ENCODE measurements around the gene DSCAML1.

DSCAML1 gene

DNA sequence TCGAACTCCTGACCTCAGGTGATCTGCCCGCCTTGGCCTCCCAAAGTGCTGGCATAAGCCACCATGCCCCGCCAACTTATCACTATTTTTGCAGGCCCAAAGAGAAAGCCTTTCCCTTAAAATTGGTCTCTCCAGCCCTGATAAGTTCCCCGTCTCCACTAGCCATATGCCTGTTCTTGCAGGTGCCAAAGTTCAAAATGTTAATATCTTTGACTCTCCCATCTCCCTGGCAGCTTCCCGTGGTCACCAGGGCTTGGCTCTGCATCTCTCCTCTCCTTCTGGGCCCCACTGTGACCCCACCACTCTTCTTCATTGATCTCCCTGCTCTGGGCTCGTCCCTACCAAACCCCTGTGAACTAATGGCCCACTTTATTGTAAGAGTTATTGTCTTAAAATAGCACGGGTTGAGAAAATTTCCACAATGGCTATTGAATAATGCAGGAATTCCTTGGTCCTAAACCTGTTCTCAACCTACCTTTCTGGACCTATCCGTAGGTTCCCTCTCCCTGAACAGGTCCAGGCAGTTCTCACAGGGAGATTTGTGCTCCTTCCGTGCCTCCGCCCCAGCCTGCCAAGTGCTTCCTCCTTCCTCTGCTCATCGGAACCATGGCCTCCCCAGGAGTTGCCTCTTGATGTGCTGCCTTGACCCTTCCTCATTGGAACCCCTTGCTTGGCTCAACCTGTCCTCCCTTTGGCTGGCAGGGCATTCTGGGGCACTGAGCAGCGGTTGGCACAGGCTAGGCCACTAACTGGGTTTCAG lies 147.5 kb downstream of the DSCAML1 start:
- DNase-seq (ENCODE audit: low spot score), result no peak
- TF ChIP-seq, protein P1, sequence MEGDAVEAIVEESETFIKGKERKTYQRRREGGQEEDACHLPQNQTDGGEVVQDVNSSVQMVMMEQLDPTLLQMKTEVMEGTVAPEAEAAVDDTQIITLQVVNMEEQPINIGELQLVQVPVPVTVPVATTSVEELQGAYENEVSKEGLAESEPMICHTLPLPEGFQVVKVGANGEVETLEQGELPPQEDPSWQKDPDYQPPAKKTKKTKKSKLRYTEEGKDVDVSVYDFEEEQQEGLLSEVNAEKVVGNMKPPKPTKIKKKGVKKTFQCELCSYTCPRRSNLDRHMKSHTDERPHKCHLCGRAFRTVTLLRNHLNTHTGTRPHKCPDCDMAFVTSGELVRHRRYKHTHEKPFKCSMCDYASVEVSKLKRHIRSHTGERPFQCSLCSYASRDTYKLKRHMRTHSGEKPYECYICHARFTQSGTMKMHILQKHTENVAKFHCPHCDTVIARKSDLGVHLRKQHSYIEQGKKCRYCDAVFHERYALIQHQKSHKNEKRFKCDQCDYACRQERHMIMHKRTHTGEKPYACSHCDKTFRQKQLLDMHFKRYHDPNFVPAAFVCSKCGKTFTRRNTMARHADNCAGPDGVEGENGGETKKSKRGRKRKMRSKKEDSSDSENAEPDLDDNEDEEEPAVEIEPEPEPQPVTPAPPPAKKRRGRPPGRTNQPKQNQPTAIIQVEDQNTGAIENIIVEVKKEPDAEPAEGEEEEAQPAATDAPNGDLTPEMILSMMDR (IDR thresholded peaks at IDR 0.05; ENCODE audit: extremely low read depth, insufficient read depth, missing control alignments), result no peak
- in situ Hi-C loops (cut with MboI; ENCODE audit: low pct_unique_long_range_greater_than_20kb, low sequenced_read_pairs, unreplicated experiment), result no loop called here

DNA sequence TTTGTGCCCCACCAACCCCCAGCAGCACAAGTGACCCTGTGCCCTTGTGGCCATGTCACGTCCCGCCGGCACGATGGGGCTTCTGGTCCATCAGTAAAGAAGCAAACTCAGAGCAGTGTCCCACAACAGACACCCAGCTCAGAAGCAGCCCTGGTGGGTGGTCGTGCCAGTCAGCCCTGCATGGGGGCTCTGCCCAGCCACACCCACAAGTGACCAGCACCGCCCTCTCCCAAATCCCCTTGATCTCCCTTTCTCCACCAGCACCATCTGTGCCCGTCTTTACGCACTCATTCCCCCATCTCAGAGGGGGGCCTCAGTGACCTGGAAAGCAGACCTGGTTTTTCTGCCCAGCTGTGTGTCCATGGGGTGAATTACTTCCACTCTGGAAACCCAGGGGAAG lies 149.1 kb downstream of the DSCAML1 start:
- no peak for DNase-seq (ENCODE audit: low spot score)
- TF ChIP-seq, protein P1 (IDR thresholded peaks at IDR 0.05; ENCODE audit: extremely low read depth, insufficient read depth, missing control alignments), result no peak
- in situ Hi-C loops (cut with MboI; ENCODE audit: low pct_unique_long_range_greater_than_20kb, low sequenced_read_pairs, unreplicated experiment), result no loop called here

DNA sequence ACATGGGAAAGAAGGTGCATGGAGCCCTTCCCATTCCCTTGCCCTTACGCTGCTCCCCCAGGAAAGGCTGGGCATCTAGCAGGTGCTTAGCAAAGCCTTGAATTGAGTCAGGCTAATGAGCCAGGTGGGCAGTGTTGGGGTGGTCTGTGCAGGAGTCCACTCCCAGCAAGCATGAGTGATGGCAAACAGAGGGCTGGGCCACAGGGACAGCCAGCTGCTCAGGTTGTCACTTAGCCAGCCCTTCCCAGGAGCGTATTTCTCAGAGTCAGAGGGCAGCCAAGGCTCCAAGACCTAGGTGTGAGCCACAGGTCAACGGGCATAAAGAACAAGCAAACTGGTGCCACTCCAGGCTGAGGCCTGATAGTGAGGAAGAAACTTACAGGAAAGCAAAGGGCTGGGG lies 149.8 kb downstream of the DSCAML1 start:
- no peak for DNase-seq (ENCODE audit: low spot score)
- TF ChIP-seq, protein P1 (IDR thresholded peaks at IDR 0.05; ENCODE audit: extremely low read depth, insufficient read depth, missing control alignments), result no peak
- in situ Hi-C loops (cut with MboI; ENCODE audit: low pct_unique_long_range_greater_than_20kb, low sequenced_read_pairs, unreplicated experiment), result no loop called here

DNA sequence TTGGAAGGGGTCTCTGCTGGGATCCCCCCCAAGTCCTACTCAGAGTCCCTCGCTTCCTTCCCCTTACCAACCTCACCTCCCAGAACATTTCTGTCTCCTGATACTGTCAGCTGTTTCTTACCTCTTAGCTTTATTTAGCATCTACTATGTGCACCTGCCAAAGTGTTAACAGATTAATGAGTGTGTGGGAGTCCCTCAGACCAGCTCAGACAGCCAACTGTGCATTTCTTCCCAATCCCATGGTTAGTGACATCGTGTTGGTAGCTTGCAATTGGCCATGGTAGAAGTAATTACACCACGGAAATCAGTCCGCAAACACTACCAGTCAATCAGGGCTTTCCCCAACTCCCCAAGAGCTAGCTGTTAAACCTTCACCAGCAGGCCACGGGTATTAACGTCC lies 150.6 kb downstream of the DSCAML1 start:
- no peak for DNase-seq (ENCODE audit: low spot score)
- TF ChIP-seq, protein P1 (IDR thresholded peaks at IDR 0.05; ENCODE audit: extremely low read depth, insufficient read depth, missing control alignments), result no peak
- in situ Hi-C loops (cut with MboI; ENCODE audit: low pct_unique_long_range_greater_than_20kb, low sequenced_read_pairs, unreplicated experiment), result no loop called here

DNA sequence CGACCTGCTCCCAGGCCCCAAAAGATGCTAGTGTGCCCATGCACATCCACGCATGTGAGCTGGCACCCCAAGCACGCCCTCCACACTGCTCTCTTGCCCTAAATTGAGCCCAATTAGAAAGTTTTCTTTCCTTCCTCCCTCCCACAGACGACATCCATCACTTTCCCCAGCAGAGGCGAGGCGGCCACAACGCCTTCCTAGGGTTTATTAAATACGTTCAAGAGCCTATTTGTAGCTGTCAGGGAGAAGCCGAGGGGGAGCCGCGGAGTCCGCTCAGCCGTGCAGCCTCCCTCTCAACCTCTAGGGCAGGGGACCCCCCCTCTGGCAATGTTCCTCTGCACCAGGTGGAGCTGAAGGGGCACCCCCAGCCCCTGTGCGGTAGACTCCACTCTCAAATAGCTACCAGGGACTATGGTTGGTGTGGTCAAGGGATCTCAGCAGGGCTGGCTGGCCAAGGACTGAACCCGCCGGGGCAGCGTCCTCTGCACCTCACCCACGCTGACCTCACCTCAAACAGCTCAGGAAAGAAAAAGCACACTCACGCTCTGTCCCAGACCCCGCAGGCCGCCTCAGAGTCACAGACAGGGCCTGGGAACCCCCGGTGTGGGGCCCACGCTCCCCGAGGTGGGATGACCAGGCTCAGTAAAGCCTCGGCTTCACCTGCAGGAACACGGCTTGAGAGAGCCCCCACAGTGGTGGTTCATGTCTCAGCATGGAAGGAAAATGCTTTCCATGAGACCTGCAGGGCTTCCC lies 152.4 kb downstream of the DSCAML1 start:
- in situ Hi-C loops (cut with MboI; ENCODE audit: low pct_unique_long_range_greater_than_20kb, low sequenced_read_pairs, unreplicated experiment), result no loop called here
- no peak for DNase-seq (ENCODE audit: low spot score)
- TF ChIP-seq, protein P1 (IDR thresholded peaks at IDR 0.05; ENCODE audit: extremely low read depth, insufficient read depth, missing control alignments), result no peak

DNA sequence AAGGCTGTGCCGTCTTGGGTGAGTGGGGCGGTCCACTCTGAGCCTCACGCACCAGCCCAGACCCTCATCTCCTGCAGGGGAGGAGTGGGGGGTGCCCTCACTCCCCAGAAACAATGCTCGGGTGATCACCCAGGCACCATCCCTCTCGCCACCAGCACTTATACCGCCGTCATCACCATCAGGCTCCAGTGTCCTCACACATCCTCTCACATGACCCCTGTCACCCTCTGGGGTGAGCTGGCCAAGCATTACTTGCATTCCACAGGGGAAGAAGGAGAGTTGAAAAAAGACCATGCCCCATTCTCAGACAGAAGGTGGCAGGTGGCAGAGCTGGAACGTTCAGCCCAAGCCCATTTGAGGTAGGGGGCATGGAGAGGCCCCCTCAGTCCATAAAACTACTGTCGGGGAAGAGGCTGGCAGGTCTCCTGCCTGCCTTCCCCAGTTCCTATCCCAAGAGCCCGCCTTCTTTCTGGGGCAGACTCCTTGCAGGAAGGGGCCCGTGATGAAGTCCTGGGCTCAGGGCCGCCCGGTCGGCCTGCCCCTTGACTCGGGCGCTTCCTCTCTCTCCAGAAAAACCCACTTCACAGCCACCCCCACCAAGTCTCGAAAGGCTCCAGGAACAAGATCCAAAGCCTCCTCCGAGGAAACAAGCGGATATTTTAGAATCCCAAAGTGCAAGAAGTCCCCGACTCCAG lies 153.3 kb downstream of the DSCAML1 start:
- in situ Hi-C loops (cut with MboI; ENCODE audit: low pct_unique_long_range_greater_than_20kb, low sequenced_read_pairs, unreplicated experiment), result no loop called here
- TF ChIP-seq, protein P1 (IDR thresholded peaks at IDR 0.05; ENCODE audit: extremely low read depth, insufficient read depth, missing control alignments), result no peak
- no peak for DNase-seq (ENCODE audit: low spot score)
